MM.1S (cell line): ENCODE data around the gene SCUBE1.

Source experiments
- CTCF ChIP-seq: fragments of 300-600 bp; sonication (generic); IDR thresholded peaks from 2 replicates; pipeline ENCODE4 v1.5.1; 2016; ENCODE audit warnings: antibody characterized with exemption, low read length, mixed read lengths
- EZH2 ChIP-seq: fragments of 300-600 bp; sonication (generic); optimal IDR thresholded peaks from 2 replicates; pipeline ENCODE3; 2017; ENCODE audit warnings: low read depth, mild to moderate bottlenecking, antibody characterized with exemption, low read length, mixed read lengths
- EZH2phosphoT487 ChIP-seq: fragments of 300-600 bp; sonication (generic); IDR thresholded peaks from 2 replicates; pipeline ENCODE4 v1.6.1; 2018; ENCODE audit warnings: antibody characterized with exemption, low read length

DNA sequence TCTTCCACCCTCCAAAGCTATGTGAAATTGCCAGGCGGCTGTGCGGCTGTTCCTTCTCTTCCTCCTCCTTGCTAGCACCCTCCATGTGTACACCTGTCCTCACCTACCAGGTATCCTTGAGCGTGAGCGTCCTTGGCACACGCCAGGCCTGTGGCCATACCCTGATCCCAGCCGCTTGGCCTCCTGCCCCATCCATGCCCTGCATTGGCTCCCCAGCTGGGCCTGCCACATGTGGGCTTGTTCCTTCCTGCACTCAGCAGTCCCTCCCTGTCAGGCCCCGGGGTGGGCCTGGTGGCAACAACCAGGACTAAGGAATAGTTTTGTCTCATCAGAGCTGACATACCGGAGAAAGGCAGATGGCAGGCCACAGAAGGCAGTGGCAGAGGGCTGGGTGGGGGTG lies 40.0 kb downstream of the SCUBE1 start:
- TF ChIP-seq CTCF, result no peak
- no peak for TF ChIP-seq EZH2
- no peak for TF ChIP-seq EZH2phosphoT487
